Coronary artery (tissue), 2 donors: ENCODE measurements around the gene EIF3A.

ENCODE experiments used
- DNase-seq: peaks from one replicate; pipeline ENCODE4 v3.0.0-alpha.2; 2017; ENCODE audit warnings: low spot score
- H3K27ac ChIP-seq, 2 donors: fragments of 200-600 bp; sonication (generic); one replicate each; pipeline ENCODE4 v1.5.1; 2016 to 2019
- H3K4me3 ChIP-seq: fragments of 200-600 bp; sonication (generic); 2 replicates; pipeline ENCODE4 v1.5.1; 2016; ENCODE audit warnings: mild to moderate bottlenecking, moderate library complexity
- TF ChIP-seq, protein P1 (sequence below): fragments of 200-600 bp; sonication (generic); IDR thresholded peaks from one replicate; pipeline ENCODE4 v1.5.1; 2019; ENCODE audit warnings: antibody characterized with exemption

EIF3A gene

GRCh38 chr10:119042169-119042568 is 38.4 kb downstream of the EIF3A start:
- H3K4me3 ChIP-seq: no peak overlapping the region
- TF ChIP-seq, protein P1, sequence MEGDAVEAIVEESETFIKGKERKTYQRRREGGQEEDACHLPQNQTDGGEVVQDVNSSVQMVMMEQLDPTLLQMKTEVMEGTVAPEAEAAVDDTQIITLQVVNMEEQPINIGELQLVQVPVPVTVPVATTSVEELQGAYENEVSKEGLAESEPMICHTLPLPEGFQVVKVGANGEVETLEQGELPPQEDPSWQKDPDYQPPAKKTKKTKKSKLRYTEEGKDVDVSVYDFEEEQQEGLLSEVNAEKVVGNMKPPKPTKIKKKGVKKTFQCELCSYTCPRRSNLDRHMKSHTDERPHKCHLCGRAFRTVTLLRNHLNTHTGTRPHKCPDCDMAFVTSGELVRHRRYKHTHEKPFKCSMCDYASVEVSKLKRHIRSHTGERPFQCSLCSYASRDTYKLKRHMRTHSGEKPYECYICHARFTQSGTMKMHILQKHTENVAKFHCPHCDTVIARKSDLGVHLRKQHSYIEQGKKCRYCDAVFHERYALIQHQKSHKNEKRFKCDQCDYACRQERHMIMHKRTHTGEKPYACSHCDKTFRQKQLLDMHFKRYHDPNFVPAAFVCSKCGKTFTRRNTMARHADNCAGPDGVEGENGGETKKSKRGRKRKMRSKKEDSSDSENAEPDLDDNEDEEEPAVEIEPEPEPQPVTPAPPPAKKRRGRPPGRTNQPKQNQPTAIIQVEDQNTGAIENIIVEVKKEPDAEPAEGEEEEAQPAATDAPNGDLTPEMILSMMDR: no peak
- no peak for DNase-seq
- no peak overlapping the region for H3K27ac ChIP-seq

GRCh38 chr10:119041326-119041725 is 39.3 kb downstream of the EIF3A start:
- TF ChIP-seq, protein P1: no peak
- H3K27ac ChIP-seq: no peak overlapping the region
- no peak for DNase-seq

DNA sequence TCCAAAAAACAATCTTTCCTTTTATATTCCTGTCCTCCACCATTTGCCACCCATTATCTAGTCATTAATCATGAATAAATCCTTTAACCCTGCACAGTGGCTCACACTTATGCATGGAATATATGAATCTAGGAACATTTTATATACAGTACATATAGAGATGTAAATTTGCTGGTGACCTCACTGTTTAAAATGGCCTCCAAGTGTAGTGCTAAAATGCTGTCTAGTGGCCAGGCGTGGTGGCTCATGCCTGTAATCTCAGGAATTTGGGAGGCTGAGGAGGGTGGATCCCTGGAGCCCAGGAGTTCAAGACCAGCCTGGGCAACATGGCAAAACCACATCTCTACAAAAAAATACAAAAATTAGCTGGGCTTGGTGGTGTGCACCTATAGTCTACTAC is 41.5 kb downstream of the EIF3A start:
- H3K4me3 ChIP-seq: no peak overlapping the region

More at GRCh38 chr10:119041326-119041725, 39.3 kb downstream of the EIF3A start:
- no peak overlapping the region for H3K4me3 ChIP-seq

GRCh38 chr10:119031496-119032059 is 49.0 kb downstream of the EIF3A start:
- TF ChIP-seq, protein P1: no peak
- DNase-seq: no peak
- Histone ChIP-seq H3K4me3 (no peak overlapping the region), H3K27ac (no peak overlapping the region)

More for the DNA sequence above, 41.5 kb downstream of the EIF3A start:
- DNase-seq: no peak
- TF ChIP-seq, protein P1: no peak
- no peak overlapping the region for H3K27ac ChIP-seq

GRCh38 chr10:119030421-119031250 is 50.0 kb downstream of the EIF3A start:
- no peak for DNase-seq
- Histone ChIP-seq H3K27ac (no peak overlapping the region), H3K4me3 (peak overlapping the region; percentile 77)
- TF ChIP-seq, protein P1: no peak

GRCh38 chr10:119029613-119030420 is 50.8 kb downstream of the EIF3A start, which contains the start of gene NANOS1:
Gene NANOS1, plus strand, starts transcription at chr10:119029714. Its CDS starts 88 bp downstream, at chr10:119029802.
- Histone ChIP-seq H3K27ac (peak within 1 kb of the TSS; percentile 28 to 62), H3K4me3 (peak within 1 kb of the TSS; percentile 77)
- TF ChIP-seq, protein P1: no peak
- no peak for DNase-seq
